GM23338 (cell line): ENCODE data around the gene HSBP1. TPM values are rescaled to one million over a fixed set of nuclear protein-coding genes. Genes with fewer than 3 reads are reported as not detected.

Source experiments
- ATAC-seq: fragments of 200-7000 bp; cut with Tn5 transposase; 3 replicates; pipeline ENCODE4 v1.9.1; 2020
- DNase-seq: peaks from one replicate; pipeline ENCODE4 v3.0.0-alpha.2; 2015; ENCODE audit warnings: low spot score
- H2AFZ ChIP-seq: fragments of 200-600 bp; sonication (generic); 2 replicates; pipeline ENCODE4 v1.8.0; 2016; ENCODE audit warnings: antibody characterized with exemption, mild to moderate bottlenecking, moderate library complexity
- H3F3A ChIP-seq: fragments of 200-600 bp; sonication (generic); replicated peaks from 2 replicates; pipeline ENCODE4 v1.8.0; 2017; ENCODE audit warnings: antibody characterized with exemption, mixed run types, low read depth
- H3K27ac ChIP-seq: fragments of 200-600 bp; sonication (generic); 2 replicates; pipeline ENCODE4 v1.6.1; 2016; ENCODE audit warnings: low read depth
- H3K27me3 ChIP-seq: fragments of 200-600 bp; sonication (generic); 2 replicates; pipeline ENCODE4 v1.8.0; 2016; ENCODE audit warnings: mild to moderate bottlenecking, mixed run types, moderate library complexity; ENCODE audit not compliant: insufficient read depth
- H3K36me3 ChIP-seq: fragments of 200-600 bp; sonication (generic); 2 replicates; pipeline ENCODE4 v1.8.0; 2016; ENCODE audit warnings: mild to moderate bottlenecking; ENCODE audit not compliant: insufficient read depth
- H3K4me1 ChIP-seq: fragments of 200-600 bp; sonication (generic); 2 replicates; pipeline ENCODE4 v1.8.0; 2016; ENCODE audit warnings: mild to moderate bottlenecking, moderate library complexity; ENCODE audit not compliant: insufficient read depth
- H3K4me2 ChIP-seq: fragments of 200-600 bp; sonication (generic); 2 replicates; pipeline ENCODE4 v1.7.1; 2017; ENCODE audit warnings: mixed run types
- H3K4me3 ChIP-seq: fragments of 200-600 bp; sonication (generic); 2 replicates; pipeline ENCODE4 v1.6.1; 2016; ENCODE audit warnings: mixed run types
- H3K79me2 ChIP-seq: fragments of 200-600 bp; sonication (generic); replicated peaks from 2 replicates; pipeline ENCODE4 v1.8.0; 2017; ENCODE audit warnings: mild to moderate bottlenecking; ENCODE audit not compliant: insufficient read depth
- H3K9me2 ChIP-seq: fragments of 200-600 bp; sonication (generic); 2 replicates; pipeline ENCODE4 v1.8.0; 2017; ENCODE audit not compliant: insufficient read depth
- H4K20me1 ChIP-seq: fragments of 200-600 bp; sonication (generic); replicated peaks from 2 replicates; pipeline ENCODE4 v1.8.0; 2017; ENCODE audit warnings: mild to moderate bottlenecking; ENCODE audit not compliant: insufficient read depth
- H3K27ac Mint-ChIP-seq: 2 replicates; pipeline ENCODE4 v1.8.0; 2020; ENCODE audit warnings: inconsistent platforms, mild to moderate bottlenecking, moderate library complexity, mixed read lengths
- H3K27me3 Mint-ChIP-seq: 3 replicates; pipeline ENCODE4 v1.8.0; 2022; ENCODE audit warnings: low read depth, mild to moderate bottlenecking, moderate library complexity, mixed read lengths, inconsistent platforms; ENCODE audit not compliant: insufficient read depth, poor library complexity
- H3K36me3 Mint-ChIP-seq: 3 replicates; pipeline ENCODE4 v1.8.0; 2021; ENCODE audit warnings: low read depth, mild to moderate bottlenecking, inconsistent platforms, moderate library complexity, mixed read lengths
- H3K4me1 Mint-ChIP-seq: 3 replicates; pipeline ENCODE4 v1.8.0; 2020; ENCODE audit warnings: mild to moderate bottlenecking, inconsistent platforms, mixed read lengths
- H3K4me3 Mint-ChIP-seq: 3 replicates; pipeline ENCODE4 v1.8.0; 2021; ENCODE audit warnings: moderate library complexity, mild to moderate bottlenecking, inconsistent platforms, mixed read lengths
- H3K9me3 Mint-ChIP-seq: 3 replicates; pipeline ENCODE4 v1.8.0; 2020; ENCODE audit warnings: moderate library complexity, mild to moderate bottlenecking, inconsistent platforms, mixed read lengths
- CREB1 ChIP-seq: fragments of 250-450 bp; sonication (Bioruptor Pico); IDR thresholded peaks from 2 replicates; pipeline ENCODE4 v1.5.0; 2020; ENCODE audit warnings: low read depth, mild to moderate bottlenecking, moderate library complexity
- CTCF ChIP-seq, 2 experiments: fragments of 200-600 bp in 1 of 2; sonication (generic) in 1 of 2; conservative IDR thresholded peaks; 2 replicates each; pipeline versions ENCODE4 v1.5.1 to v1.6.1; 2016 to 2017; ENCODE audit warnings: antibody characterized with exemption in 2 of 2, low read depth in 2 of 2, mild to moderate bottlenecking in 2 of 2, moderate library complexity in 1 of 2
- EZH2 ChIP-seq: fragments of 200-600 bp; sonication (generic); IDR thresholded peaks from one replicate; pipeline ENCODE4 v1.8.0; 2017; ENCODE audit warnings: antibody characterized with exemption, mild to moderate bottlenecking, low read depth; ENCODE audit not compliant: unreplicated experiment
- EZH2phosphoT487 ChIP-seq: fragments of 200-600 bp; sonication (generic); IDR thresholded peaks from one replicate; pipeline ENCODE4 v1.8.1; 2018; ENCODE audit warnings: antibody characterized with exemption; ENCODE audit not compliant: unreplicated experiment
- JUNB ChIP-seq: IDR thresholded peaks from one replicate; pipeline ENCODE4 v1.6.1; 2016; ENCODE audit warnings: antibody characterized with exemption; ENCODE audit not compliant: unreplicated experiment
- NANOG ChIP-seq: IDR thresholded peaks from 2 replicates; pipeline ENCODE4 v1.6.1; 2016; ENCODE audit warnings: antibody characterized with exemption, borderline replicate concordance
- POLR2AphosphoS5 ChIP-seq: IDR thresholded peaks from 2 replicates; pipeline ENCODE4 v1.6.1; 2016; ENCODE audit warnings: antibody characterized with exemption, low read depth
- REST ChIP-seq: IDR thresholded peaks from one replicate; pipeline ENCODE4 v1.6.1; 2018; ENCODE audit warnings: antibody characterized with exemption; ENCODE audit not compliant: unreplicated experiment
- STAT1 ChIP-seq: IDR thresholded peaks from one replicate; pipeline ENCODE4 v1.6.1; 2016; ENCODE audit warnings: antibody characterized with exemption; ENCODE audit not compliant: unreplicated experiment
- ZNF114 ChIP-seq: fragments of 250-450 bp; sonication (Bioruptor Pico); IDR thresholded peaks from 2 replicates; pipeline ENCODE4 v1.5.0; 2020; ENCODE audit warnings: mild to moderate bottlenecking, moderate library complexity
- ZNF331 ChIP-seq: fragments of 250-450 bp; sonication (Bioruptor Pico); IDR thresholded peaks from 2 replicates; pipeline ENCODE4 v1.5.0; 2020; ENCODE audit warnings: low read depth, mild to moderate bottlenecking, moderate library complexity
- ZNF462 ChIP-seq: fragments of 250-450 bp; sonication (Bioruptor Pico); IDR thresholded peaks from 2 replicates; pipeline ENCODE4 v1.5.0; 2020; ENCODE audit warnings: mild to moderate bottlenecking, moderate library complexity
- polyA plus RNA-seq: library from polyadenylated mRNA; unstranded; fragments of >200 nt; fragmentation: Nextera tagmentation; extraction: Ambion mirVana; gene quantifications from 2 replicates; pipeline ENCODE4 v1.2.1, GENCODE V29; 2016
- total RNA-seq: library from RNA; depleted of rRNA; stranded (reverse); fragments of >200 nt; shearing (Covaris generic); gene quantifications from 2 replicates; pipeline ENCODE4 v1.2.3, GENCODE V29; 2014

Gene HSBP1
- total and polyA plus RNA-seq, 2 experiments from 2014 or later, result 71.0 to 817 TPM

GRCh38 chr16:83835586-83836566 is 28.1 kb downstream of the HSBP1 start:
- Histone ChIP-seq H3K4me3 (no peak overlapping the region), H3K79me2 (no peaks in the 10 kb centered on the region), H2AFZ (no peak overlapping the region), H3K9me2 (no peaks in the 10 kb centered on the region), H3K4me2 (no peak overlapping the region), H3K4me1 (peaks cover 42% of the 10 kb centered on the region), H4K20me1 (no peaks in the 10 kb centered on the region), H3K36me3 (no peaks in the 10 kb centered on the region), H3K27me3 (no peaks in the 10 kb centered on the region), H3F3A (no peaks in the 10 kb centered on the region), H3K27ac (no peak overlapping the region)
- peak overlapping the region; percentile 72 for H3K27ac Mint-ChIP-seq
- peaks cover 12% of the 10 kb centered on the region for H3K36me3 Mint-ChIP-seq
- peaks cover 60% of the 10 kb centered on the region for H3K4me1 Mint-ChIP-seq
- DNase-seq, result no peak
- ATAC-seq, result no peak
- TF ChIP-seq ZNF114 (CRISPR knock-in tag), result no peak
- no peak for TF ChIP-seq POLR2AphosphoS5
- no peak for TF ChIP-seq STAT1
- TF ChIP-seq ZNF331 (CRISPR knock-in tag), result no peak
- TF ChIP-seq EZH2, result no peak
- TF ChIP-seq ZNF462 (CRISPR knock-in tag), result no peak
- TF ChIP-seq EZH2phosphoT487, result no peak
- TF ChIP-seq NANOG, result no peak
- no peak for TF ChIP-seq JUNB
- TF ChIP-seq CREB1, result no peak
- TF ChIP-seq REST, result no peak
- no peak for TF ChIP-seq CTCF (conservative IDR thresholded peaks at IDR 0.05; ENCODE audit: low read depth in 2 of 2)
- H3K4me3 Mint-ChIP-seq, result no peak overlapping the region
- H3K27me3 Mint-ChIP-seq, result peaks cover 6% of the 10 kb centered on the region
- peaks cover 25% of the 10 kb centered on the region for H3K9me3 Mint-ChIP-seq
